Measurements from ENCODE around the gene SDK1.

Gene SDK1

DNA sequence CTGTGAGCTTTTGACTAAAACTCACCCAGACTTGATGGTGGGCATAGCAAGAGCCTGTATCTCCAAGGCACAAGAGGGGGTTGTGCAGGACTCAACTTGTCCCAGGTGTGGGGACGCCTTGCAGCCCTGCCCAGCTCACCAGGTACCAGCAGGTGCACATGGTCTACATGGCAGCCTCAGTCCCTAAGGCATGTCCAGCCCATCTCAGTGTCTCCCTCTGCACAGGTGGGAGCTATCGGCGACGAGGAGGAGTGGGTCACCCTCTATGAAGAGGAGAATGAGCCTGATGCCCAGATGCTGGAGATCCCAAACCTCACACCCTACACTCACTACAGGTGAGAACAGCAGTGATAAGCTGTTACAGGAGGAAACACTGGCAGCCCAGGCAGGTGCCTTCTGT is 809.4 kb downstream of the SDK1 start:
- no peak for DNase-seq (ENCODE audit: low read depth)
- H3K4me3 ChIP-seq (ENCODE audit: low read depth, low read length): no peak overlapping the region
- TF ChIP-seq CTCF (conservative IDR thresholded peaks at IDR 0.05; ENCODE audit: low read depth, low read length): no peak

DNA sequence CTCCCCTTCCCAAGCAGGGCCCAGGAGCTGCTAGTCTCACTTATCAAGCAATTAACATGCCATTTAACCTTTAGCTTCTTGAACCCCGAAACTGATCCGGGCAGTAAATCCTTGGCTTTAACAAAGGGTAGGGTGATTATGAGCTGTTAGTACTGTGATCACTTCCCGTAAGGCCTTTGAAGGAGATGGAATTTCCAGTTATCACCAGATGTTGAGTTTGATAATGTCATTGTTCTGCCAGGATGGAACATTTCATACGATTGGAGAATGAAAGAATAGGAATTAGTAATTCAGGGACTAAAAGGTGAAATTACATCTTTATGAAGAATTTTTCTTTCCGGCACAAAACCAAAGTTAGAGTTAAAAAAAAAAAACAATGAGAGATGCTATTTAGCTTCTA is 810.1 kb downstream of the SDK1 start:
- H3K4me3 ChIP-seq (ENCODE audit: low read depth, low read length): no peak overlapping the region
- no peak for TF ChIP-seq CTCF (conservative IDR thresholded peaks at IDR 0.05; ENCODE audit: low read depth, low read length)
- DNase-seq (ENCODE audit: low read depth): no peak

DNA sequence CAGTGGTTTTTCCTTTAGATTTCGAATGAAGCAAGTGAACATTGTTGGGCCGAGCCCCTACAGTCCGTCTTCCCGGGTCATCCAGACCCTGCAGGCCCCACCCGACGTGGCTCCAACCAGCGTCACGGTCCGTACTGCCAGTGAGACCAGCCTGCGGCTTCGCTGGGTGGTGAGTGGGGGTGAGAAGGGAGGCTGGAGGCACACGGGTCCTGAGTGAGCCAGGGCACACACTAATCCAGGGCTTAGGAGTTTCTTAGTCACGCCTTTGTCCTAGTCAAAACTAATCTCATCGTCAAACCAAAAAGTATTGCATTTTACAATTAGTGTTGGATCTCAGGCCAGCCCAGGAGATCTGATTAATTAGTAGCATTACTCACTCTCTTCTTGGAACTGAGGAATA is 812.2 kb downstream of the SDK1 start:
- TF ChIP-seq CTCF (conservative IDR thresholded peaks at IDR 0.05; ENCODE audit: low read depth, low read length): no peak
- DNase-seq (ENCODE audit: low read depth): no peak
- no peak overlapping the region for H3K4me3 ChIP-seq (ENCODE audit: low read depth, low read length)

GRCh38 chr7:4113976-4114375 is 812.9 kb downstream of the SDK1 start:
- no peak overlapping the region for H3K4me3 ChIP-seq (ENCODE audit: low read depth, low read length)
- no peak for TF ChIP-seq CTCF (conservative IDR thresholded peaks at IDR 0.05; ENCODE audit: low read depth, low read length)
- DNase-seq (ENCODE audit: low read depth): no peak

GRCh38 chr7:4115442-4115841 is 814.4 kb downstream of the SDK1 start:
- DNase-seq (ENCODE audit: low read depth): no peak
- H3K4me3 ChIP-seq (ENCODE audit: low read depth, low read length): no peak overlapping the region
- no peak for TF ChIP-seq CTCF (conservative IDR thresholded peaks at IDR 0.05; ENCODE audit: low read depth, low read length)

DNA sequence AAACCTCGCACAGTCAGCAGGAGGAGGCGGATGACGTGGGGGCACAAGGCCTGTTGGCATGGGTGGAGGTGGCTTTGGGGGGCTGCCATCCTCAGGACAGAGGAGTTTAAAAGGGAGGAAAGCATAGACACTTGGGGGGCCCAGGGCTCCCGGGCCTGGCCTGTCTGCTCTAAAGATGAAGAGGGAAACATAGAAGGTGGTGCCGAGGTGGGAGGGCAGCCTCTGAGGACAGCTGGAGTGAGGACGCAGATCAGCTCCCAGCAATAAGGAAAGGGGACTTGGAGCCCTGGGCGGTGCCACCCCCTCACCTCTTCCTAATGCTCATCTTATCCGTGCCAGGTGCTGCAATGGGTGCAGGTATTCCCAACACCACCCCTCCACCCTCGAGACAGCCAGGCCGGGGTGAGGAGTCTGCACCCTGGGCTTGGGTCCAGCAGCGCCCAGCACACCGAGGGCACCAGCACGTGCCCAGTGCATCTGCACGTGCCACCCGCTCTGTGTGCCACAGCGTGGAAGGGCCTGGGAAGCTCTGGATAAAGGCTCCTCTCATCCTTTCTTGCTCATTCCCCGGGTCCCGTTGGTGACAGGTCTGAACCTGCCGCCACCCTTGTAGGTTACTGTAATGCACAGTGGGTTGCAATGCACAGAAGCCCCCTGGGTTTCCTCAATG is 815.0 kb downstream of the SDK1 start:
- DNase-seq (ENCODE audit: low read depth): no peak
- TF ChIP-seq CTCF (conservative IDR thresholded peaks at IDR 0.05; ENCODE audit: low read depth, low read length): no peak
- H3K4me3 ChIP-seq (ENCODE audit: low read depth, low read length): no peak overlapping the region

- H3K4me3 ChIP-seq (ENCODE audit: low read depth, low read length): no peak overlapping the region
- DNase-seq (ENCODE audit: low read depth): no peak
- TF ChIP-seq CTCF (conservative IDR thresholded peaks at IDR 0.05; ENCODE audit: low read depth, low read length): no peak
These were observed 818.8 kb downstream of the SDK1 start for GRCh38 chr7:4119848-4120247.

All from choroid plexus epithelial cell (primary cell).